ENCODE data around the gene MRPL34.

DNA sequence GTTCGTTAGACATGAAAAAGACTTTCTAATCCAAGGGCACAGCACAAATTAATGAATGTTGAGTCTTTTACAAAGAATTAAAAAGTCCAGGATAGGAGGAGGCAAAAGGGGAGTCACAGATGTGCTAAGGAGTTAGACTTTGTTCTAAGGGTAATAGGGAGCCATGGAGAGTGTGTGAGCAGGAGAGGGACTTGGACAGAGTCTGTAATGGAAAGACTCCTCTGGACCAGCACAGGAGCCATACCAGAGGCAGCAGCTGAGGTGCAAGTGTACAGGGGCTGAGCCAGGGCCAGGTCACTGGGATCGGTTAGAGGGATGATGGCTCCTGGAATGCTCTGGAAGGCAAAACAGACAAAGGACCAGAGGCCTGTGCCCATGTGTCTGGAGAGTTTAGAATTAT, 42.2 kb downstream of the MRPL34 start:
- TF ChIP-seq, protein P1, sequence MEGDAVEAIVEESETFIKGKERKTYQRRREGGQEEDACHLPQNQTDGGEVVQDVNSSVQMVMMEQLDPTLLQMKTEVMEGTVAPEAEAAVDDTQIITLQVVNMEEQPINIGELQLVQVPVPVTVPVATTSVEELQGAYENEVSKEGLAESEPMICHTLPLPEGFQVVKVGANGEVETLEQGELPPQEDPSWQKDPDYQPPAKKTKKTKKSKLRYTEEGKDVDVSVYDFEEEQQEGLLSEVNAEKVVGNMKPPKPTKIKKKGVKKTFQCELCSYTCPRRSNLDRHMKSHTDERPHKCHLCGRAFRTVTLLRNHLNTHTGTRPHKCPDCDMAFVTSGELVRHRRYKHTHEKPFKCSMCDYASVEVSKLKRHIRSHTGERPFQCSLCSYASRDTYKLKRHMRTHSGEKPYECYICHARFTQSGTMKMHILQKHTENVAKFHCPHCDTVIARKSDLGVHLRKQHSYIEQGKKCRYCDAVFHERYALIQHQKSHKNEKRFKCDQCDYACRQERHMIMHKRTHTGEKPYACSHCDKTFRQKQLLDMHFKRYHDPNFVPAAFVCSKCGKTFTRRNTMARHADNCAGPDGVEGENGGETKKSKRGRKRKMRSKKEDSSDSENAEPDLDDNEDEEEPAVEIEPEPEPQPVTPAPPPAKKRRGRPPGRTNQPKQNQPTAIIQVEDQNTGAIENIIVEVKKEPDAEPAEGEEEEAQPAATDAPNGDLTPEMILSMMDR (IDR thresholded peaks at IDR 0.05), result no peak
- TF ChIP-seq POLR2A (IDR thresholded peaks at IDR 0.05), result no peak

Data from esophagus squamous epithelium (tissue), 4 donors.